Mesenchymal stem cell (in vitro differentiated cells and primary cell): Measurements from ENCODE around the gene ASB9.
"Not testable (repeated sequence)": the region's sequence is repeated elsewhere in the genome, so short reads cannot be mapped to it uniquely, and the experiment has no call there.

Experiments used
- DNase-seq: peaks from one replicate; pipeline ENCODE4 v3.0.0-alpha.2; 2013
- H2AFZ ChIP-seq: one replicate; pipeline ENCODE4 v1.6.1; 2013; ENCODE audit warnings: low read depth, mild to moderate bottlenecking, control low read depth, inconsistent platforms, low read length, moderate library complexity
- H2AK5ac ChIP-seq: 2 replicates; pipeline ENCODE4 v1.6.1; 2013; ENCODE audit warnings: low read length, moderate library complexity, mild to moderate bottlenecking, inconsistent platforms; ENCODE audit not compliant: severe bottlenecking
- H2BK120ac ChIP-seq: one replicate; pipeline ENCODE4 v1.6.1; 2013; ENCODE audit warnings: low read depth, mild to moderate bottlenecking, inconsistent platforms, low read length, moderate library complexity
- H2BK12ac ChIP-seq, 2 experiments: one replicate each; pipeline ENCODE4 v1.6.1; 2013; ENCODE audit warnings: inconsistent platforms in 2 of 2, low read length in 2 of 2, mild to moderate bottlenecking in 2 of 2, moderate library complexity in 2 of 2, control low read depth in 1 of 2
- H2BK15ac ChIP-seq: one replicate; pipeline ENCODE4 v1.6.1; 2013; ENCODE audit warnings: mild to moderate bottlenecking, low read depth, inconsistent platforms; ENCODE audit not compliant: poor library complexity, severe bottlenecking
- H2BK5ac ChIP-seq: 2 replicates; pipeline ENCODE4 v1.6.1; 2013; ENCODE audit warnings: low read depth, mild to moderate bottlenecking, low read length, control low read depth, inconsistent platforms; ENCODE audit not compliant: poor library complexity, severe bottlenecking
- H3K14ac ChIP-seq, 2 experiments: one replicate each; pipeline ENCODE4 v1.6.1; 2013; ENCODE audit warnings: inconsistent platforms in 2 of 2, low read length in 2 of 2, control low read depth in 1 of 2, mild to moderate bottlenecking in 1 of 2, moderate library complexity in 1 of 2
- H3K18ac ChIP-seq, 2 experiments: one replicate each; pipeline ENCODE4 v1.6.1; 2013; ENCODE audit warnings: inconsistent platforms in 2 of 2, low read length in 2 of 2, control low read depth in 1 of 2, low read depth in 1 of 2, mild to moderate bottlenecking in 1 of 2
- H3K23ac ChIP-seq, 2 experiments: one replicate each; pipeline ENCODE4 v1.6.1; 2013; ENCODE audit warnings: inconsistent platforms in 2 of 2, low read length in 2 of 2, mild to moderate bottlenecking in 2 of 2, moderate library complexity in 2 of 2, control low read depth in 1 of 2
- H3K27ac ChIP-seq: 2 replicates; pipeline ENCODE4 v1.5.1; 2013; ENCODE audit warnings: mild to moderate bottlenecking, moderate library complexity, low read length, control low read depth, inconsistent platforms; ENCODE audit not compliant: poor library complexity, severe bottlenecking
- H3K27me3 ChIP-seq, 2 experiments: 2 replicates each; pipeline versions ENCODE4 v1.6.1 to v1.7.0; 2013; ENCODE audit warnings: low read length in 2 of 2, mild to moderate bottlenecking in 2 of 2, moderate library complexity in 2 of 2, control low read depth in 1 of 2, inconsistent platforms in 1 of 2; ENCODE audit not compliant: control insufficient read depth in 1 of 2, insufficient read depth in 1 of 2
- H3K36me3 ChIP-seq, 2 experiments: 2 replicates each; pipeline versions ENCODE4 v1.6.1 to v1.7.0; 2013; ENCODE audit warnings: low read length in 2 of 2, control low read depth in 1 of 2, inconsistent platforms in 1 of 2, low read depth in 1 of 2, mild to moderate bottlenecking in 1 of 2; ENCODE audit not compliant: insufficient read depth in 2 of 2, control insufficient read depth in 1 of 2
- H3K4ac ChIP-seq, 2 experiments: one replicate each; pipeline ENCODE4 v1.6.1; 2013; ENCODE audit warnings: inconsistent platforms in 2 of 2, low read length in 2 of 2, mild to moderate bottlenecking in 2 of 2, moderate library complexity in 2 of 2, control low read depth in 1 of 2, low read depth in 1 of 2
- H3K4me1 ChIP-seq: 2 replicates; pipeline ENCODE4 v1.6.1; 2013; ENCODE audit warnings: low read depth, low read length, control low read depth; ENCODE audit not compliant: control insufficient read depth, insufficient read depth
- H3K4me2 ChIP-seq: 2 replicates; pipeline ENCODE4 v1.6.1; 2013; ENCODE audit warnings: low read length, mild to moderate bottlenecking, inconsistent platforms; ENCODE audit not compliant: poor library complexity, severe bottlenecking
- H3K4me3 ChIP-seq, 2 experiments: 2 replicates each; pipeline versions ENCODE4 v1.5.1 to v1.7.0; 2013; ENCODE audit warnings: low read length in 2 of 2, mild to moderate bottlenecking in 2 of 2, control low read depth in 1 of 2, low read depth in 1 of 2; ENCODE audit not compliant: insufficient read depth in 1 of 2
- H3K79me1 ChIP-seq: replicated peaks from 2 replicates; pipeline ENCODE4 v1.6.1; 2013; ENCODE audit warnings: mild to moderate bottlenecking, control low read depth, low read length, inconsistent platforms; ENCODE audit not compliant: poor library complexity, severe bottlenecking
- H3K9ac ChIP-seq: 2 replicates; pipeline ENCODE4 v1.7.0; 2013; ENCODE audit warnings: mild to moderate bottlenecking, low read length, moderate library complexity
- H3K9me3 ChIP-seq: 2 replicates; pipeline ENCODE4 v1.7.0; 2013; ENCODE audit warnings: mild to moderate bottlenecking, low read length; ENCODE audit not compliant: control insufficient read depth
- H4K8ac ChIP-seq: one replicate; pipeline ENCODE4 v1.6.1; 2013; ENCODE audit warnings: inconsistent platforms, mild to moderate bottlenecking, low read length, moderate library complexity
- H4K91ac ChIP-seq: one replicate; pipeline ENCODE4 v1.6.1; 2013; ENCODE audit warnings: mild to moderate bottlenecking, low read length, inconsistent platforms
- WGBS: methylation state at CpG from one replicate; pipeline ENCODE4 v1.1.7; 2013; ENCODE audit warnings: mixed read lengths; 5-methylcytosine and 5-hydroxymethylcytosine counted together

The ASB9 gene

GRCh38 chrX:15292861-15293260 is 23.0 kb upstream of the ASB9 start:
- H3K4me3 ChIP-seq, result no peak overlapping the region
- 87% methylated on average over 3 of the region's 3 CpGs for WGBS
- peaks cover 0 to 6% of the 10 kb centered on the region in 2 experiments for H3K27me3 ChIP-seq
- no peak overlapping the region for H2AK5ac ChIP-seq
- no peaks in the 10 kb centered on the region for H3K4me1 ChIP-seq
- no peak overlapping the region for H2BK5ac ChIP-seq
- H4K91ac ChIP-seq, result no peak overlapping the region
- DNase-seq, result no peak
- no peaks in the 10 kb centered on the region for H3K79me1 ChIP-seq
- no peak overlapping the region for H2BK15ac ChIP-seq
- no peaks in the 10 kb centered on the region for H3K36me3 ChIP-seq
- H3K14ac ChIP-seq, result no peak overlapping the region
- H2BK12ac ChIP-seq, result no peak overlapping the region
- no peak overlapping the region for H2BK120ac ChIP-seq
- no peak overlapping the region for H3K23ac ChIP-seq
- no peaks in the 10 kb centered on the region for H3K9me3 ChIP-seq
- H3K4ac ChIP-seq, result no peak overlapping the region
- H2AFZ ChIP-seq, result no peak overlapping the region
- H3K27ac ChIP-seq, result no peak overlapping the region
- H4K8ac ChIP-seq, result no peak overlapping the region
- H3K18ac ChIP-seq, result no peak overlapping the region
- H3K9ac ChIP-seq, result no peak overlapping the region
- no peak overlapping the region for H3K4me2 ChIP-seq

DNA sequence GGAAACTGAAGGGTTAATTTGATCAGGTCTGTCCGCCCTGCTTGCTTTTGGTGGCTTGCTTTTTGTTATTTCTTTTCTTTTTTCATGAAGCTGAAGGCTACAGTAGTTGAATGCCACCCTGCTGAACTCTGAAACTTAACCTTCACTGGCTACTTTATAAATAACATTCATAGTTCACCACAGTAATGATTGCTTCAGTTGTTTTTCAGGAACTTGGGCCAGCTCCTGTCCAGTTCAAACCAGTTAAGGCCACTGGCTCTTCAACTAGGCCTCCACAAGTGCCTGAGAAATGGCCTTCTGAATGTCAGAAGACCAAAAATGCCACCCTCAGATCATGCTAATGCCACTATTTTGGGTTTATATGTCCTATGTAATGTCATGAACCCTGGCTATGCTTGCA is 7.7 kb upstream of the ASB9 start:
- Histone ChIP-seq H2BK5ac (no peak overlapping the region), H3K4ac (no peak overlapping the region), H3K4me3 (no peak overlapping the region), H3K9me3 (no peaks in the 10 kb centered on the region), H2AK5ac (no peak overlapping the region), H3K4me2 (no peak overlapping the region), H2BK120ac (no peak overlapping the region), H3K23ac (no peak overlapping the region), H2BK12ac (no peak overlapping the region), H4K91ac (no peak overlapping the region), H2BK15ac (no peak overlapping the region), H2AFZ (no peak overlapping the region), H3K79me1 (no peaks in the 10 kb centered on the region), H3K18ac (no peak overlapping the region), H3K9ac (no peak overlapping the region), H3K14ac (no peak overlapping the region), H3K27me3 (no peaks in the 10 kb centered on the region), H3K36me3 (no peaks in the 10 kb centered on the region), H3K27ac (no peak overlapping the region), H4K8ac (no peak overlapping the region), H3K4me1 (no peaks in the 10 kb centered on the region)
- no CpG with 5 or more reads among the region's 1 CpG for WGBS
- DNase-seq, result no peak

- Histone ChIP-seq H2BK15ac (no peak overlapping the region), H2AFZ (no peak overlapping the region), H3K9me3 (no peaks in the 10 kb centered on the region), H3K18ac (no peak overlapping the region), H4K91ac (no peak overlapping the region), H3K4ac (no peak overlapping the region), H2BK5ac (no peak overlapping the region), H3K4me3 (no peak overlapping the region), H3K14ac (no peak overlapping the region), H3K4me1 (peaks cover 3% of the 10 kb centered on the region), H3K9ac (no peak overlapping the region), H3K4me2 (no peak overlapping the region), H2BK120ac (no peak overlapping the region), H3K27me3 (no peaks in the 10 kb centered on the region), H3K79me1 (no peaks in the 10 kb centered on the region), H2BK12ac (no peak overlapping the region), H3K23ac (no peak overlapping the region), H2AK5ac (no peak overlapping the region), H4K8ac (no peak overlapping the region), H3K36me3 (no peaks in the 10 kb centered on the region), H3K27ac (no peak overlapping the region)
- DNase-seq, result no peak
- WGBS, result 98% methylated on average over 2 of the region's 2 CpGs
Observed at GRCh38 chrX:15274946-15275345, 5.1 kb upstream of the ASB9 start.

DNA sequence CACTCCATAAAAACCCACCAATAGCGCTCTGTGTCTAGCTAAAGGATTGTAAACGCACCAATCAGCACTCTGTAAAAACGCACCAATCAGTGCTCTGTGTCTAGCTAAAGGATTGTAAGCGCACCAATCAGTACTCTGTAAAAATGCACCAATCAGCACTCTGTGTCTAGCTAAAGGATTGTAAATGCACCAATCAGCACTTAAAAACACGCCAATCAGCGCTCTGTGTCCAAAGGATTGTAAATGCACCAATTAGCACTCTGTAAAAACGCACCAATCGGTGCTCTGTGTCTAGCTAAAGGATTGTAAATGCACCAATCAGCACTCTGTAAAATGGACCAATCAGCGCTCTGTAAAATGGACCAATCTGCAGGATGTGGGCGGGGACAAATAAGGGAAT is 3.4 kb upstream of the ASB9 start:
- not testable (repeated sequence) for H3K4me1 ChIP-seq, H4K8ac ChIP-seq, H3K27me3 ChIP-seq, H2AFZ ChIP-seq, H3K4me2 ChIP-seq, H3K18ac ChIP-seq, H2AK5ac ChIP-seq, H2BK120ac ChIP-seq, H3K4ac ChIP-seq, H3K14ac ChIP-seq, H2BK12ac ChIP-seq, H3K9ac ChIP-seq, H3K36me3 ChIP-seq, H4K91ac ChIP-seq, H3K4me3 ChIP-seq, DNase-seq, H3K9me3 ChIP-seq, H2BK5ac ChIP-seq, H3K79me1 ChIP-seq, H3K27ac ChIP-seq, H2BK15ac ChIP-seq, H3K23ac ChIP-seq
- 90% methylated on average over 10 of the region's 10 CpGs for WGBS
